ENCODE data around the gene FAN1.
A peak's percentile ranks its signal among the peaks of the same experiment; 100 is the strongest.

FAN1 gene

GRCh38 chr15:30903497-30904187 lies at the start of gene FAN1:
Gene FAN1 (plus strand): TSS chr15:30903915. CDS start chr15:30904664, 749 bp downstream.
- DNase-seq (ENCODE audit: low read depth, low spot score) = peak; percentile 23
- TF ChIP-seq CTCF (IDR thresholded peaks at IDR 0.05; ENCODE audit: insufficient read depth, low read length, missing control alignments) = no peak
- peak within 1 kb of the TSS; percentile 89 for H3K4me3 ChIP-seq (ENCODE audit: low read depth, low read length)
- CTCF ChIA-PET = interaction anchor here (0.9 to 1.8 kb wide), 4 partner anchors 9 to 587 kb away, joined by 3 to 10 read pairs (median 3); no protein-coding TSS in a partner anchor
- POLR2A ChIA-PET = interaction anchor here (0.8 to 1.5 kb wide), 2 partner anchors 10 to 43 kb away, joined by 3 to 5 read pairs; no protein-coding TSS in a partner anchor

GRCh38 chr15:30859091-30859874 lies 44.4 kb upstream of the FAN1 start:
- POLR2A ChIA-PET = no interaction called here
- no peak overlapping the region for H3K4me3 ChIP-seq (ENCODE audit: low read depth, low read length)
- peak; percentile 17 for DNase-seq (ENCODE audit: low read depth, low spot score)
- CTCF ChIA-PET = interaction anchor here (0.7 to 2.6 kb wide), 24 partner anchors 9 to 630 kb away, joined by 3 to 18 read pairs (median 4); no protein-coding TSS in a partner anchor
- TF ChIP-seq CTCF (IDR thresholded peaks at IDR 0.05; ENCODE audit: insufficient read depth, low read length, missing control alignments) = peak; percentile 61

- TF ChIP-seq CTCF (IDR thresholded peaks at IDR 0.05; ENCODE audit: insufficient read depth, low read length, missing control alignments) = no peak
- CTCF ChIA-PET = no interaction called here
- DNase-seq (ENCODE audit: low read depth, low spot score) = no peak
- H3K4me3 ChIP-seq (ENCODE audit: low read depth, low read length) = no peak overlapping the region
- POLR2A ChIA-PET = no interaction called here
These were observed 38.5 kb upstream of the FAN1 start for GRCh38 chr15:30865257-30865656.

- H3K4me3 ChIP-seq (ENCODE audit: low read depth, low read length) = no peak overlapping the region
- ChIA-PET POLR2A (no interaction called here), CTCF (no interaction called here)
- TF ChIP-seq CTCF (IDR thresholded peaks at IDR 0.05; ENCODE audit: insufficient read depth, low read length, missing control alignments) = no peak
- no peak for DNase-seq (ENCODE audit: low read depth, low spot score)
These were observed 33.0 kb upstream of the FAN1 start for GRCh38 chr15:30870681-30871080.

GRCh38 chr15:30872341-30872748 lies 31.4 kb upstream of the FAN1 start:
- ChIA-PET POLR2A (no interaction called here), CTCF (no interaction called here)
- no peak for DNase-seq (ENCODE audit: low read depth, low spot score)
- H3K4me3 ChIP-seq (ENCODE audit: low read depth, low read length) = no peak overlapping the region
- TF ChIP-seq CTCF (IDR thresholded peaks at IDR 0.05; ENCODE audit: insufficient read depth, low read length, missing control alignments) = no peak

- POLR2A ChIA-PET = no interaction called here
- DNase-seq (ENCODE audit: low read depth, low spot score) = no peak
- no peak overlapping the region for H3K4me3 ChIP-seq (ENCODE audit: low read depth, low read length)
- CTCF ChIA-PET = no interaction called here
- TF ChIP-seq CTCF (IDR thresholded peaks at IDR 0.05; ENCODE audit: insufficient read depth, low read length, missing control alignments) = no peak
These were observed 26.6 kb upstream of the FAN1 start for GRCh38 chr15:30877070-30877469.
